ENCODE results near the gene SESTD1. TPM values are rescaled to one million over a fixed set of nuclear protein-coding genes. Genes with fewer than 3 reads are reported as not detected.
"Not testable (repeated sequence)": the region's sequence is repeated elsewhere in the genome, so short reads cannot be mapped to it uniquely, and the experiment has no call there.

The SESTD1 gene
- total and polyA plus RNA-seq, 2 of the 13 experiments (the other 11 are each of a cell fraction or from before 2014, with no cell fraction given): 74.4 to 101 TPM

GRCh38 chr2:179092912-179093311 lies 171.7 kb downstream of the SESTD1 start:
- BruUV-seq (replicated peaks); H4K20me1 ChIP-seq (ENCODE audit: insufficient read depth, low read length); DNase-seq (ENCODE audit: low spot score); H3K79me2 ChIP-seq (ENCODE audit: insufficient read depth, low read length); H3K4me3 ChIP-seq (replicated peaks in 1 of 3; ENCODE audit: insufficient read depth in 1 of 3, low read depth in 2 of 3, low read length in 3 of 3); H3K27ac ChIP-seq (ENCODE audit: extremely low read length, insufficient read depth, low read length); CTCF ChIA-PET (ENCODE audit: low intra/inter-chr PET ratio, low total read pairs); H3K27me3 ChIP-seq (ENCODE audit: control insufficient read depth in 1 of 2, insufficient read depth in 2 of 2, low read length in 2 of 2); H3K36me3 ChIP-seq (replicated peaks in 1 of 2; ENCODE audit: control insufficient read depth in 1 of 2, insufficient read depth in 2 of 2, low read length in 2 of 2); FAIRE-seq; POLR2A ChIA-PET; intact Hi-C loops (cut with micrococcal nuclease; ENCODE audit: unreplicated experiment); H3K9ac ChIP-seq (ENCODE audit: insufficient read depth, low read depth, low read length); H2AFZ ChIP-seq (ENCODE audit: low read length); in situ Hi-C loops (cut with HindIII; ENCODE audit: extremely low pct_ligation_motif_present, low pct_unique_long_range_greater_than_20kb); H3K4me2 ChIP-seq (ENCODE audit: low read depth, low read length); ATAC-seq; H3K9me3 ChIP-seq (ENCODE audit: low read length); H3K4me1 ChIP-seq (ENCODE audit: insufficient read depth, low read length): not testable (repeated sequence)
- WGBS (ENCODE audit: low lambda C conversion rate): 64% methylated on average over 4 of the region's 4 CpGs
- peak; percentile 45; the same call in 1 of the 2 replicates for TF ChIP-seq ZNF281 (CRISPR knock-in tag; IDR thresholded peaks at IDR 0.05; ENCODE audit: borderline replicate concordance)

- 6% methylated on average over 2 of the region's 2 CpGs for WGBS (ENCODE audit: low lambda C conversion rate)
- FAIRE-seq (no peak), ATAC-seq (peak; percentile 71), DNase-seq (ENCODE audit: low spot score) (no peak)
- ChIA-PET POLR2A (no interaction called here), CTCF (ENCODE audit: low intra/inter-chr PET ratio, low total read pairs) (no interaction called here)
- H3K4me1 ChIP-seq (ENCODE audit: insufficient read depth, low read length): peaks cover 19% of the 10 kb centered on the region
- H3K4me2 ChIP-seq (ENCODE audit: low read depth, low read length): no peak overlapping the region
- no peak overlapping the region for H3K27ac ChIP-seq (ENCODE audit: extremely low read length, insufficient read depth, low read length)
- intact Hi-C loops (cut with micrococcal nuclease; ENCODE audit: unreplicated experiment): no loop called here
- H3K79me2 ChIP-seq (ENCODE audit: insufficient read depth, low read length): no peaks in the 10 kb centered on the region
- TF ChIP-seq ZNF740 (CRISPR knock-in tag; IDR thresholded peaks at IDR 0.05): no peak
- TF ChIP-seq ZNF24 (IDR thresholded peaks at IDR 0.05): no peak
- TF ChIP-seq ZNF564 (CRISPR knock-in tag; IDR thresholded peaks at IDR 0.05): peak; percentile 69; the same call in 1 of the 2 replicates
- H4K20me1 ChIP-seq (ENCODE audit: insufficient read depth, low read length): no peaks in the 10 kb centered on the region
- H3K9ac ChIP-seq (ENCODE audit: insufficient read depth, low read depth, low read length): no peak overlapping the region
- no peaks in the 10 kb centered on the region for H3K27me3 ChIP-seq (ENCODE audit: control insufficient read depth in 1 of 2, insufficient read depth in 2 of 2, low read length in 2 of 2)
- no peaks in the 10 kb centered on the region for H3K36me3 ChIP-seq (replicated peaks in 1 of 2; ENCODE audit: control insufficient read depth in 1 of 2, insufficient read depth in 2 of 2, low read length in 2 of 2)
- H2AFZ ChIP-seq (ENCODE audit: low read length): no peak overlapping the region
- no peaks in the 10 kb centered on the region for H3K9me3 ChIP-seq (ENCODE audit: low read length)
- in situ Hi-C loops (cut with HindIII; ENCODE audit: extremely low pct_ligation_motif_present, low pct_unique_long_range_greater_than_20kb): no loop called here
- no TSS peak for BruUV-seq (replicated peaks)
- no peak overlapping the region for H3K4me3 ChIP-seq (replicated peaks in 1 of 3; ENCODE audit: insufficient read depth in 1 of 3, low read depth in 2 of 3, low read length in 3 of 3)
These were observed 181.9 kb downstream of the SESTD1 start for GRCh38 chr2:179082697-179083096.

Data from HepG2 (cell line).